DMS 273 (cell line): ENCODE data around the gene GPR132.
A peak's percentile ranks its signal among the peaks of the same experiment; 100 is the strongest.
"Not testable (repeated sequence)": the region's sequence is repeated elsewhere in the genome, so short reads cannot be mapped to it uniquely, and the experiment has no call there.

Experiments used
- DNase-seq: peaks from one replicate; lab custom pipeline; 2025; ENCODE audit not compliant: unreplicated experiment; lab: John Stamatoyannopoulos, UW

The GPR132 gene

GRCh38 chr14:105076296-105076804 is 11.1 kb upstream of the GPR132 start:
- no peak for DNase-seq

DNA sequence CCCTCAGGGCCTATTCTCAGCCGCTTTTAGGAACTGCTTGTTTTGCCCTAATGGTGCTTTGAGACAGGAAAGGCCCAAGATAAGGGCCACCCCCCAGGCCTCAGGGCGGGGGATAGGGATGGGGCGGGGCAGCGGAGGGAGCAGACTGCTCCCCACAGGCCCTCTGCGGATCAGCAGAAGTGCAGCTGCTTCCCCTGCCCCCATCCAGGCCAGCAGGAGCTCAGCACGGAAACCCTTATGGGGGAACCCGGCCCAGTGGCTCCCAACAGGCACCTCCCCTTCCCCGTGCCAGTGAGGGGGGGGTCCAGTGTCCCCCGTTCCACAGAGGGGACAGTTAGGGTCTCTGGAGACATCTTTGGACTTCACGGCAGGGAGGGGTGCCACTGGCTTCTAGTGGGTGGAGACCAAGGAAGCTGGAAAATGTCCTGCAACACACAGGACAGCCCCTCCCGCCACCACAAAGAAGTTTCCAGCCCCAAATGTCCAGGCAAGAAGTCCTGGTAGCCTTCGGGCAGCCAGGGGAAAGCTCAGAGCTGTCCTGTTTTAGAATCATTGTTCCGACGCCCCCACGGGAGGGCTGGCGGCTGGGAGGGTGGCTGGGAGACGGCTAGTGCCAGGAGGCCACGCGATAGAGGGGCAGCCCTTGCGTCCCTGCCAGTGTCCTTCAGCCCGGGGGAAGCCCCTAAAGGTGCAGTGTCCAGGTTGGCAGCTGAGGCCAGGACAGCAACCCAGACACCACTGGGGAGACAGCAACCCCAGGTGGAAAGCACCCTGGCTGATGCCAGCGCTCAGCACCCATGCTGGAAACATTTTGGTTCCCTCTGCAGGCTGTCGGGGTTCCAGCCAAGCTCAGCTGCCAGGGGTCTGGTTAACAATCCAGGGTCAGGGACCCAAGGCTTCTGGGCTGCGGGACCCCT is 10.4 kb upstream of the GPR132 start:
- DNase-seq: peak; percentile 76

DNA sequence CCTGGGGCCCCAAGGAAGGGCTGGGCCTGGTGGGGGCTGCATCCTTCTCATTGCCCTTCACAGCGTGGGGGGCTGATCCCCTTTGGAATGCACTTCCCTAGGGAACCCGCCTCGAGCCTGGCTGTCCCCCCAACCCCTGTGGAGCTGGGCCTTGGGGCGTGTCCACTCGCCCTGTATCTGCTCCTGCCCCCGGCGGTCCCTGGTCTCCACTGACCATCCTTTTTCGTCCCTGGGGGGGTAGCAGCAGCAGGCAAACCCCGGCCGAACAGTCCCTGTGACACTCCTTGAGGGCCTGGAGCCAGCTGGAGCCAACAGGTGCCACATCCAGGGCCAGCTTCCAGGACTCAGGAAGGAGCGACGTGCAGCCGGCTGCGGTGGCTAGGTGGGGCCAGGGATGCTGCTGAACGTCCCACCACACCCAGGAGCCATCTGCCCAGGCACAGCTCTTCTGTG is 9.4 kb upstream of the GPR132 start:
- peak; percentile 62 for DNase-seq

DNA sequence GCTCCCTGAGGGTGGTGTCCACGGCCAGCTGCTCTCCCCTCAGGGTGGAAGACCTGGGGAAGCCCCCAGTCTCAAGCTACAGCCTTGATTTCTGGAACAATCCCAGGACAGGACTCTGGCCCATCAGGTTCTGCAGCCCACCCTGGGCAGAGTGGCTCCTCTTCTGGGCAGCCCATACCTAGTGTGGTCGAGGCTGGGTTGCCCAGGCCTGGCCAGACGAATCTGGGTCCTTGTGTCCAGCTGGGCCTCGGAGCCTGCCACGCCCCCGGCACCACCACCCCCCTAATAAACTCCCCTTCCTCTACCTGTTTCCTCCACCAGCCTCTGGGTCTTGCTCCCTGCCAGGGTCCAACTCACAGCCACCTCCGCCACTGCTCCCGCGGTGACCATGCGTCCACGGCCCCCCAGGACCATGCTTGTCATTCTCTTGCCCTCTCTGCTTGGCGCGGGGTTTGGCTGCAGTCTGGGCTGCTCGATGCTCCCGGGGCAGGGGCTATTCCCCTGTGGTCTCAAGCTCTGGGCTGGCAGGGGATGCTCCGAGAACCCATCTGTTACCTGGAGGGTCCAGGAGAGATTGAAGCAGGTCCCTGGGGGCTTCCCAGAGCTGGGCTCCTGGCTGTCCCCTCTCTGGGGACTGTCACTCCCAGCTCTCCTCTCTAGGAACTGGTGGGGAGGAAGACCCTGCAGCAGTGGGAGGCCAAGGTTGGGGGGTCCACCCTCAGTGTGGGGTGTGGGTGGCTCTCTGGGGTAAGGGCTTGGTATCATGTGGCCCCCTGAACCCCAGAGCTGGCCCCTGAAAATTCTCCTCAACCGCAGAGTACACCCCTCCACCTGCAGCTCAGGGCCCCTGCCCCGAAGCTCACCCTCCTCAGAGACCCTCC is 8.7 kb upstream of the GPR132 start:
- DNase-seq: no peak

- no peak for DNase-seq
Measured at GRCh38 chr14:105072892-105073719, 7.9 kb upstream of the GPR132 start.

GRCh38 chr14:105072381-105072861 is 7.2 kb upstream of the GPR132 start:
- DNase-seq: no peak

DNA sequence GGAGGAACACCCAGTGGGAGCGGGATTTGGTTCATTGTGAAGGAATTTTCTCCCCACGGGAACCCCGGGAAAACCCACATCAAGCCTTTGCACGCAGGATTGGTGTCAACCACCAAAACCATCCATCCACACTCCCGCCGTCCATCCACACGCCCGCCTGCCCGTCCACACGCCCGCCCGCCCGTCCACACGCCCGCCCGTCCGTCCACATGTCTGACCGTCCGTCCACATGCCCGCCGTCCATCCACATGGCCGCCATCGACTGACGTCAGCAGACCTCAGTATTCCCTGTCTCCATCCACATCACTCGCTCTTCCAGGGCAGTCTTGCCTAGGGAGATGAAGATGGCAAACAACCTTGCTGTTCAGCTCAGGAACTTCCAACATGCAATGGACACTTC is 6.7 kb upstream of the GPR132 start:
- DNase-seq: no peak

GRCh38 chr14:105071326-105071725 is 6.1 kb upstream of the GPR132 start:
- no peak for DNase-seq

- no peak for DNase-seq
Measured at GRCh38 chr14:105070760-105071137, 5.5 kb upstream of the GPR132 start.

DNA sequence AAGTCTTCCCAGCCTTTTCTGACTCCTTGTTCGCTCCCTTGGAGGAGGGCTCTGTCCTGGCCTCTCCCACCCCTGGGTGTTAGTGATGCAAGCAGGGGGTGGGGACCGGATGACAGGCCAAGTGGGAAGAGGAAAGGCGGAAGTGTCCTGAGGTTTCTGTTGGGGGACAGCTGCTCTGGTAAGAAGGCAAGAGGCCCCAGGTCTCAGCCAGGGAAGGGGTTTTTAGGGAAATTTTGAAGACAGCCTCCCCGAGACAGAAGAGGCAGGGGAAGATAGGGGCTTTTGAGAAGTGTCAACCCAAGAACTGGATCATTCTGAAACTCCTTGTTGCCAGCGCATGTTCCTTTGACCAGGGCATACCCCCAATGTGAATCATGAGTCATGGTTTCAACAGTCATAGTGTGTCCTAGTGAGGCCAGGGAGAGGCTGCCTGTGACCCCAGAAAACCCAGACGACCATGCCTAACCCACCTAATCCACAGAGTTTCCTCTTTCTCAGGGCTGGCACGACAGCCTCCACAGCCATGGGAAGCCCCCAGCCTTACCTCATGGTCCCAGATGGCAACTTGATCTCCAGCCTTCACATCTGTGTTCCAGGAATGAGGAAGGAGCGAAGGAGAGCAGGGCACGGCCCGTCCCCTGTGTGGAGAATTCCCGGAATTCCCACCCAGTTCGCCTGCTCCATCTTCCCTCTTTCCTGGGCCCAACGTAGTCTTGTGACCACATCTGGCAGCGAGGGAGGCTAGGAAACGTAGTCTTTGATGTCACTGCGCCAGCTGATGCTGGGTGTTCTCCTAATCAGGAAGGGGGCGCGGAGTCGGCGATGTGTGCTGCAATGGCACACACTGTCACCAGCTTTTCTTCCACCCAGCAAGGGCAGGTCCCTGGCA is 4.9 kb upstream of the GPR132 start:
- DNase-seq: no peak

GRCh38 chr14:105069522-105069870 is 4.3 kb upstream of the GPR132 start:
- no peak for DNase-seq

GRCh38 chr14:105068818-105069217 is 3.6 kb upstream of the GPR132 start:
- DNase-seq: no peak

GRCh38 chr14:105067969-105068301 is 2.7 kb upstream of the GPR132 start:
- DNase-seq: no peak

GRCh38 chr14:105067140-105067968 is 2.1 kb upstream of the GPR132 start:
- DNase-seq: no peak

DNA sequence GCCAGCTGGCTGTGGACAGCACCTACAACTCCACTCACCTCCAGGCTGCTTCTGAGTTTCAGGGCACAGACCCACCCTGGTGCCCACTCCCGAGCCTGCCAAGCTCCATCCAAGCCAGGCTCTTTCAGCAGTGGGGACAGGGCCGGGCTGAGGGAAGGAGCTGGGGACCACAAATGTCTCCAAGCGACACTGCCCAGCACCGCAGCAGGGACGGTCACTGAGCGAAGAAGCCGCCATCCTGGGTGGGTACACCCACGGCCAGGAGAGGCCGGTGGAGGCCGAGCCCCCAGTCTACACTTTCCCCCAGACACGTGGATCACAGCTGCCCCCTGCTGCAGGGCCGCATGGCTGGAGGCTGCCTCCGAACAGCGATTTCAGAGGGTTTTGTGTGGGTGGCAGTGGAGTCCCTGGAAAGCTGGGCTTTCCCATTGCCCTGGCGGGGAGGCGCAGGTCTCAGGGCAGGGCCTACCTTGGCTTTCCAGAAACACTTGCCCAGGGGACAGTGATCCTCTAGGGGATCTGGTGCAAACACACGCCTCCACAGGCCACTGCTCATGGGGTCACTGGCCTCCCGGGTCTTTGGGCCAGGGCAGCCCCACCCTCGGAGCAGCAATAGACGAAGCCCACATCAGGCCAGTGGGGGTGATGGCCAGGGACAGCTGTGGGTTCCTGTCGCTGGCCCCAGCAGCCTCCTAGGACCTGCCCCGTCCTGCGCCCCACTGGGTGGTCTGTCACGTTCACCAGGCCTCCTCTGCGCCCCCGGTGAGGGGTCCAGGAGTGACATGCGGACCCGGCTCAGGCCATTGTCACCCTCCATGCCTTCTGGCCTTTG is 1.2 kb upstream of the GPR132 start:
- no peak for DNase-seq

DNA sequence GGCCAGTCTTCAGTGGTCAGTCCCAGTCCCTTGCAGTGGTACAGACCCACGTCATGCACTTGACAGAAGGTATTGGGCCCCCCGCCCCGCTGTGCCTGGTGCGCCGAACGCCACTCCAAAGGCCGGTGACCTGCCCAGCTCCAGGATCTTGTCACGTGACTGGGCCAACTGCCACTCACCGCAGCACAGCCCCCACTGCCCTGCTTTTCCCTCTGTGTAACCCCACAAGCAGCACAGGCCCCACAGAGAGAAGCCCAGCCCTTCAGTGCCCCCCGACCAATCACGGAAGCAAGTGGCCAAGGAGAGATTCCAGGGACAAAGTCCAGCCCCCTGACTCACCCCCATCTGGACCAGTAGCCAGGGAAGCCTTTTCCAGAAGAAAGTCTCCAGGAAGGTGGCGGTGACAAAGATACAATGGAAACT is 498 bp downstream of the GPR132 start:
- no peak for DNase-seq

GRCh38 chr14:105064001-105064400 is 1.2 kb downstream of the GPR132 start:
- DNase-seq: no peak

DNA sequence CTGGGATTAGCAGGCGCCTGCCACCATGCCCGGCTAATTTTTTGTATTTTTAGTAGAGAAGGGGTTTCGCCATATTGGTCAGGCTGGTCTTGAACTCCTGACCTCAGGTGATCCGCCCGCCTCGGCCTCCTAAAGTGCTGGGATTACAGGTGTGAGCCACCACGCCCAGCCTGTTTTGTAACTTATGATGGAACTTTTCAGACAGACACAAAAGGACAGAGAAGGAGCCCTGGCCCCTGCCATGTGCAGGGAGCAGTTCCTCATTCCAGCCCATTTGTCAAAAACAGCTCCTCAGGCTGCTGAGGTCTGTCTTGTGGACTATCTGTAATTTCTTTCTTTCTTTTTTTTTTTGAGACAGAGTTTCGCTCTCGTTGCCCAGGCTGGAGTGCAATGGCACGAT is 1.7 kb downstream of the GPR132 start:
- DNase-seq: not testable (repeated sequence)
